HEK293 (cell line): ENCODE measurements around the gene NECAB2.

Experiments
- CTCF ChIA-PET: fragments of 350-600 bp; formaldehyde crosslinking; extraction: SDS; loops from one replicate; lab custom pipeline; 2021; ENCODE audit warnings: antibody characterized with exemption; lab: Yijun Ruan, JAX
- POLR2A ChIA-PET: fragments of 300-600 bp; formaldehyde crosslinking; extraction: SDS; loops from one replicate; lab custom pipeline; 2020; ENCODE audit warnings: antibody characterized with exemption, inconsistent platforms; lab: Yijun Ruan, JAX
- H3K27ac ChIP-seq: fragments of 200-500 bp; sonication (Bioruptor generic); 2 replicates; pipeline ENCODE4 v1.5.1; 2014; ENCODE audit warnings: low read depth, low read length, control low read depth, inconsistent platforms; ENCODE audit errors: extremely low read depth
- H3K36me3 ChIP-seq, 2 experiments: fragments of 200-500 bp in 1 of 2; sonication (Bioruptor generic) in 1 of 2; 1 replicate in 1 of 2; 2 replicates in 1 of 2; pipeline ENCODE4 v1.5.1; 2014 to 2017; ENCODE audit warnings: inconsistent platforms in 2 of 2, low read length in 2 of 2; ENCODE audit not compliant: control insufficient read depth in 2 of 2, insufficient read depth in 1 of 2
- H3K4me1 ChIP-seq: fragments of 200-500 bp; sonication (Bioruptor generic); 2 replicates; pipeline ENCODE4 v1.5.1; 2014; ENCODE audit warnings: mild to moderate bottlenecking, low read length, inconsistent platforms; ENCODE audit not compliant: control insufficient read depth, insufficient read depth
- H3K4me3 ChIP-seq: 2 replicates; pipeline ENCODE4 v1.5.1; 2011; ENCODE audit warnings: low read depth, mild to moderate bottlenecking, control low read depth, low read length, moderate library complexity
- H3K9me3 ChIP-seq: fragments of 200-500 bp; sonication (Bioruptor generic); 2 replicates; pipeline ENCODE4 v1.5.1; 2014; ENCODE audit warnings: low read depth, low read length, inconsistent platforms; ENCODE audit not compliant: control insufficient read depth, insufficient read depth
- BCL11B ChIP-seq: fragments of 450-650 bp; formaldehyde crosslinking; IDR thresholded peaks from 2 replicates; pipeline ENCODE4 v1.5.1; 2016; ENCODE audit warnings: low read depth, missing biosample characterization, missing genetic modification characterization
- GFI1B ChIP-seq: fragments of 450-650 bp; formaldehyde crosslinking; IDR thresholded peaks from 2 replicates; pipeline ENCODE4 v1.5.1; 2016; ENCODE audit warnings: missing biosample characterization, missing genetic modification characterization
- HOXD13 ChIP-seq: sonication (generic); formaldehyde crosslinking; IDR thresholded peaks from 2 replicates; pipeline ENCODE4 v1.8.0; 2022; ENCODE audit warnings: missing genetic modification reagents, borderline replicate concordance
- TCF7L2 ChIP-seq: IDR thresholded peaks from 2 replicates; pipeline ENCODE4 v1.6.1; 2011; ENCODE audit warnings: low read depth, mild to moderate bottlenecking, inconsistent platforms, low read length, moderate library complexity, borderline replicate concordance
- ZIC2 ChIP-seq: fragments of 450-650 bp; formaldehyde crosslinking; IDR thresholded peaks from 2 replicates; pipeline ENCODE4 v1.5.1; 2016; ENCODE audit warnings: missing biosample characterization, missing genetic modification characterization
- ZNF10 ChIP-seq: fragments of 450-650 bp; formaldehyde crosslinking; IDR thresholded peaks from 2 replicates; pipeline ENCODE4 v1.5.1; 2017; ENCODE audit warnings: missing biosample characterization, missing genetic modification characterization
- ZNF112 ChIP-seq: fragments of 450-650 bp; formaldehyde crosslinking; IDR thresholded peaks from 2 replicates; pipeline ENCODE4 v1.5.0; 2017; ENCODE audit warnings: missing biosample characterization, missing genetic modification characterization
- ZNF121 ChIP-seq: fragments of 450-650 bp; formaldehyde crosslinking; IDR thresholded peaks from 2 replicates; pipeline ENCODE4 v1.5.1; 2016; ENCODE audit warnings: missing biosample characterization, missing genetic modification characterization
- ZNF169 ChIP-seq: fragments of 450-650 bp; formaldehyde crosslinking; IDR thresholded peaks from 2 replicates; pipeline ENCODE4 v1.5.1; 2016; ENCODE audit warnings: missing biosample characterization, missing genetic modification characterization
- ZNF24 ChIP-seq: fragments of 450-650 bp; formaldehyde crosslinking; IDR thresholded peaks from 2 replicates; pipeline ENCODE4 v1.5.1; 2016; ENCODE audit warnings: missing biosample characterization, missing genetic modification characterization
- ZNF266 ChIP-seq: fragments of 450-650 bp; formaldehyde crosslinking; IDR thresholded peaks from 2 replicates; pipeline ENCODE4 v1.5.1; 2016; ENCODE audit warnings: missing biosample characterization, missing genetic modification characterization, low read depth
- ZNF341 ChIP-seq: fragments of 450-650 bp; formaldehyde crosslinking; IDR thresholded peaks from 2 replicates; pipeline ENCODE4; 2016; ENCODE audit warnings: low read depth, missing biosample characterization, missing genetic modification characterization
- ZNF350 ChIP-seq: fragments of 450-650 bp; formaldehyde crosslinking; IDR thresholded peaks from 2 replicates; pipeline ENCODE4 v1.5.0; 2017; ENCODE audit warnings: missing biosample characterization, mild to moderate bottlenecking, missing genetic modification characterization
- ZNF404 ChIP-seq: fragments of 450-650 bp; formaldehyde crosslinking; IDR thresholded peaks from 2 replicates; pipeline ENCODE4 v1.5.1; 2017; ENCODE audit warnings: missing biosample characterization, missing genetic modification characterization
- TF ChIP-seq, protein P1 (sequence below): IDR thresholded peaks from 2 replicates; pipeline ENCODE4 v1.6.1; 2011; ENCODE audit warnings: mild to moderate bottlenecking, low read depth, low read length, borderline replicate concordance
- TF ChIP-seq, protein P2 (sequence below): fragments of 450-650 bp; formaldehyde crosslinking; IDR thresholded peaks from 2 replicates; pipeline ENCODE4 v1.5.1; 2016; ENCODE audit warnings: missing biosample characterization, missing genetic modification characterization
- TF ChIP-seq, protein P3 (sequence below): fragments of 450-650 bp; formaldehyde crosslinking; conservative IDR thresholded peaks from 2 replicates; pipeline ENCODE4 v1.5.1; 2016; ENCODE audit warnings: low read depth, missing biosample characterization, missing genetic modification characterization
- TF ChIP-seq, protein P4 (sequence below): fragments of 450-650 bp; formaldehyde crosslinking; IDR thresholded peaks from 2 replicates; pipeline ENCODE4 v1.5.1; 2016; ENCODE audit warnings: missing biosample characterization, missing genetic modification characterization
- TF ChIP-seq, protein P5 (sequence below): fragments of 450-650 bp; formaldehyde crosslinking; IDR thresholded peaks from 2 replicates; pipeline ENCODE4 v1.5.1; 2016; ENCODE audit warnings: missing biosample characterization, missing genetic modification characterization, borderline replicate concordance

Gene NECAB2

DNA sequence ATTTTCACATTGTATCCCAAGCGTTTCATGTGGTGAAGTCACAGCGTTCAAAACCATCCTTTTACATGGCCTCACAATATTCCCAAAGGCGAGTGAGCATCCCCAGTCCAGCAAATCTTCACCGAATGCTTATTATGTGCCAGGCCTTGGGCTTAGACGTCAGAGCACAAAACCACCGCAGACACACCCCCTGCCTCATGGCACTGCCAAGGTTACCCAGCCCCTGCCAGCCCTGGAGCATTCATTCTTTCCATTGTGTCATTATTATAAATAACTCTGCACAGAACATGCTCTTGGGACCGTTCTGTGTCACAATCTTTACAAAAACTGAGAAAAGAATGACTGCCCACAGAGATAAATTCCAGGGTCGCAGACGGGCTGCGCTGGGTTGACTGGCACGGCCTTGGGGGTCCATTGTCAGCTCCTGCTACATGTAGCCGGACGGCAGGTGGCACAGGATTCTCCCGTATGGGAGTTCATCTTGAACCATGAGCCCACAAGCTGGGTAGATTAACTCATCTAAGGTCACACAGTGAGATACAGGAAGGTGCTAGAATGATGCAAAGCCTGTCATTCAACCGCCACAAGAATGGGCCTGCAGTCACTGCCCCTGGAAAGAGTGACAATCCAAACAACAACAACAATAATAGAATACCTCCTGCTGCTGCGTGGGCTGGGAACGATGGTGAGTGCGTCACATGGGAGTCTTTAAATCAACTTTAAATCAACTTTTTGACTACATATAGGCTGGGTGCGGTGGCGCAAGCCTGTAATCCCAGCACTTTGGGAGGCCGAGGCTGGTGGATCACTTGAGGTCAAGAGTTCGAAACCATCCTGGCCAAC is 4.5 kb upstream of the NECAB2 start:
- H3K9me3 ChIP-seq, result no peaks in the 10 kb centered on the region
- H3K27ac ChIP-seq, result no peak overlapping the region
- H3K4me3 ChIP-seq, result no peak overlapping the region
- POLR2A ChIA-PET, result no interaction called here
- TF ChIP-seq, protein P1, sequence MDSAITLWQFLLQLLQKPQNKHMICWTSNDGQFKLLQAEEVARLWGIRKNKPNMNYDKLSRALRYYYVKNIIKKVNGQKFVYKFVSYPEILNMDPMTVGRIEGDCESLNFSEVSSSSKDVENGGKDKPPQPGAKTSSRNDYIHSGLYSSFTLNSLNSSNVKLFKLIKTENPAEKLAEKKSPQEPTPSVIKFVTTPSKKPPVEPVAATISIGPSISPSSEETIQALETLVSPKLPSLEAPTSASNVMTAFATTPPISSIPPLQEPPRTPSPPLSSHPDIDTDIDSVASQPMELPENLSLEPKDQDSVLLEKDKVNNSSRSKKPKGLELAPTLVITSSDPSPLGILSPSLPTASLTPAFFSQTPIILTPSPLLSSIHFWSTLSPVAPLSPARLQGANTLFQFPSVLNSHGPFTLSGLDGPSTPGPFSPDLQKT, result no peak
- TF ChIP-seq ZIC2 (tag by site-specific recombination), result peak; percentile 34
- CTCF ChIA-PET, result interaction anchor here (1.3 to 2.4 kb wide), 3 partner anchors 10 to 102 kb away, joined by 6 to 11 read pairs (median 6); no protein-coding TSS in a partner anchor
- H3K4me1 ChIP-seq, result no peaks in the 10 kb centered on the region
- H3K36me3 ChIP-seq, result no peaks in the 10 kb centered on the region

DNA sequence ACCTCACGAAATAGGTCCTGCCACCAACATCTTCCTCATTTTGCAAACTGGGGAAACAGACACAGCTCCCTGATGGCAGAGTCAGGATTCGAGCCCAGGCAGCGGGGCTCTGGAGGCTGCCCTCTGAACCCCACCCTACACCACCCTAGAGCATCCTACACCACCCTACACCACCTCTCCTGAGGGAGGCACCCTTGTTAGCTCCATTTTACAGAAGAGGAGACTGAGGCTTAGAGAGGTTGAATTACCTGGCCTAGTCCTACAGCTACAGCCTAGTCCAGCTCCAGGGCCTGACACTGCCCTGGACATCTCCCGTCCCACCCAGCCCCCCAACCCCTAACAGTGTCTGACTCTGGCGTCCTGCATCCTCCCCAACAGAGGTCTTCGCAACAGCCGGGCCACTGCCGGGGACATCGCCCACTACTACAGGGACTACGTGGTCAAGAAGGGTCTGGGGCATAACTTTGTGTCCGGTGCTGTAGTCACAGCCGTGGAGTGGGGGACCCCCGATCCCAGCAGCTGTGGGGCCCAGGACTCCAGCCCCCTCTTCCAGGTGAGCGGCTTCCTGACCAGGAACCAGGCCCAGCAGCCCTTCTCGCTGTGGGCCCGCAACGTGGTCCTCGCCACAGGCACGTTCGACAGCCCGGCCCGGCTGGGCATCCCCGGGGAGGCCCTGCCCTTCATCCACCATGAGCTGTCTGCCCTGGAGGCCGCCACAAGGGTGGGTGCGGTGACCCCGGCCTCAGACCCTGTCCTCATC is 3.2 kb upstream of the NECAB2 start:
- Histone ChIP-seq H3K4me3 (no peak overlapping the region), H3K36me3 (no peaks in the 10 kb centered on the region), H3K27ac (no peak overlapping the region), H3K9me3 (no peaks in the 10 kb centered on the region), H3K4me1 (no peaks in the 10 kb centered on the region)
- ChIA-PET POLR2A (no interaction called here), CTCF (interaction anchor here (0.7 to 2.4 kb wide), 6 partner anchors 11 to 209 kb away, joined by 3 to 16 read pairs (median 6); no protein-coding TSS in a partner anchor)
- TF ChIP-seq TCF7L2 (no peak), ZNF169 (no peak), ZNF404 (tag by site-specific recombination) (no peak), ZNF112 (tag by site-specific recombination) (no peak), GFI1B (no peak), ZNF350 (tag by site-specific recombination) (no peak), ZNF121 (tag by site-specific recombination) (no peak), BCL11B (tag by site-specific recombination) (no peak), ZNF10 (tag by site-specific recombination) (no peak), ZNF24 (tag by site-specific recombination) (no peak), ZNF266 (no peak), HOXD13 (CRISPR knock-in tag) (no peak), ZNF341 (tag by site-specific recombination) (no peak)
- TF ChIP-seq, protein P2, sequence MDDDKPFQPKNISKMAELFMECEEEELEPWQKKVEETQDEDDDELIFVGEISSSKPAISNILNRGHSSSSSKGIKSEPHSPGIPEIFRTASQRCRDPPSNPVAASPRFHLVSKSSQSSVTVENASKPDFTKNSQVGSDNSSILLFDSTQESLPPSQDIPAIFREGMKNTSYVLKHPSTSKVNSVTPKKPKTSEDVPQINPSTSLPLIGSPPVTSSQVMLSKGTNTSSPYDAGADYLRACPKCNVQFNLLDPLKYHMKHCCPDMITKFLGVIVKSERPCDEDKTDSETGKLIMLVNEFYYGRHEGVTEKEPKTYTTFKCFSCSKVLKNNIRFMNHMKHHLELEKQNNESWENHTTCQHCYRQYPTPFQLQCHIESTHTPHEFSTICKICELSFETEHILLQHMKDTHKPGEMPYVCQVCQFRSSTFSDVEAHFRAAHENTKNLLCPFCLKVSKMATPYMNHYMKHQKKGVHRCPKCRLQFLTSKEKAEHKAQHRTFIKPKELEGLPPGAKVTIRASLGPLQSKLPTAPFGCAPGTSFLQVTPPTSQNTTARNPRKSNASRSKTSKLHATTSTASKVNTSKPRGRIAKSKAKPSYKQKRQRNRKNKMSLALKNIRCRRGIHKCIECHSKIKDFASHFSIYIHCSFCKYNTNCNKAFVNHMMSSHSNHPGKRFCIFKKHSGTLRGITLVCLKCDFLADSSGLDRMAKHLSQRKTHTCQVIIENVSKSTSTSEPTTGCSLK (tag by site-specific recombination), result no peak
- TF ChIP-seq, protein P3, sequence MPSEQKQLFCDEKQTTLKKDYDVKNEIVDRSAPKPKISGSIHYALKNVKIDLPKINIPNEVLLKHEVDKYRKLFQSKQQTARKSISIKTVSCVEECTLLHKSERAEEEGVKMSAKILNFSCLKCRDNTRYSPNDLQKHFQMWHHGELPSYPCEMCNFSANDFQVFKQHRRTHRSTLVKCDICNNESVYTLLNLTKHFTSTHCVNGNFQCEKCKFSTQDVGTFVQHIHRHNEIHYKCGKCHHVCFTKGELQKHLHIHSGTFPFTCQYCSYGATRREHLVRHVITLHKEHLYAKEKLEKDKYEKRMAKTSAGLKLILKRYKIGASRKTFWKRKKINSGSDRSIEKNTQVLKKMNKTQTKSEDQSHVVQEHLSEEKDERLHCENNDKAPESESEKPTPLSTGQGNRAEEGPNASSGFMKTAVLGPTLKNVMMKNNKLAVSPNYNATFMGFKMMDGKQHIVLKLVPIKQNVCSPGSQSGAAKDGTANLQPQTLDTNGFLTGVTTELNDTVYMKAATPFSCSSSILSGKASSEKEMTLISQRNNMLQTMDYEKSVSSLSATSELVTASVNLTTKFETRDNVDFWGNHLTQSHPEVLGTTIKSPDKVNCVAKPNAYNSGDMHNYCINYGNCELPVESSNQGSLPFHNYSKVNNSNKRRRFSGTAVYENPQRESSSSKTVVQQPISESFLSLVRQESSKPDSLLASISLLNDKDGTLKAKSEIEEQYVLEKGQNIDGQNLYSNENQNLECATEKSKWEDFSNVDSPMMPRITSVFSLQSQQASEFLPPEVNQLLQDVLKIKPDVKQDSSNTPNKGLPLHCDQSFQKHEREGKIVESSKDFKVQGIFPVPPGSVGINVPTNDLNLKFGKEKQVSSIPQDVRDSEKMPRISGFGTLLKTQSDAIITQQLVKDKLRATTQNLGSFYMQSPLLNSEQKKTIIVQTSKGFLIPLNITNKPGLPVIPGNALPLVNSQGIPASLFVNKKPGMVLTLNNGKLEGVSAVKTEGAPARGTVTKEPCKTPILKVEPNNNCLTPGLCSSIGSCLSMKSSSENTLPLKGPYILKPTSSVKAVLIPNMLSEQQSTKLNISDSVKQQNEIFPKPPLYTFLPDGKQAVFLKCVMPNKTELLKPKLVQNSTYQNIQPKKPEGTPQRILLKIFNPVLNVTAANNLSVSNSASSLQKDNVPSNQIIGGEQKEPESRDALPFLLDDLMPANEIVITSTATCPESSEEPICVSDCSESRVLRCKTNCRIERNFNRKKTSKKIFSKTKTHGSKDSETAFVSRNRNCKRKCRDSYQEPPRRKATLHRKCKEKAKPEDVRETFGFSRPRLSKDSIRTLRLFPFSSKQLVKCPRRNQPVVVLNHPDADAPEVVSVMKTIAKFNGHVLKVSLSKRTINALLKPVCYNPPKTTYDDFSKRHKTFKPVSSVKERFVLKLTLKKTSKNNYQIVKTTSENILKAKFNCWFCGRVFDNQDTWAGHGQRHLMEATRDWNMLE (tag by site-specific recombination), result no peak
- TF ChIP-seq, protein P4, sequence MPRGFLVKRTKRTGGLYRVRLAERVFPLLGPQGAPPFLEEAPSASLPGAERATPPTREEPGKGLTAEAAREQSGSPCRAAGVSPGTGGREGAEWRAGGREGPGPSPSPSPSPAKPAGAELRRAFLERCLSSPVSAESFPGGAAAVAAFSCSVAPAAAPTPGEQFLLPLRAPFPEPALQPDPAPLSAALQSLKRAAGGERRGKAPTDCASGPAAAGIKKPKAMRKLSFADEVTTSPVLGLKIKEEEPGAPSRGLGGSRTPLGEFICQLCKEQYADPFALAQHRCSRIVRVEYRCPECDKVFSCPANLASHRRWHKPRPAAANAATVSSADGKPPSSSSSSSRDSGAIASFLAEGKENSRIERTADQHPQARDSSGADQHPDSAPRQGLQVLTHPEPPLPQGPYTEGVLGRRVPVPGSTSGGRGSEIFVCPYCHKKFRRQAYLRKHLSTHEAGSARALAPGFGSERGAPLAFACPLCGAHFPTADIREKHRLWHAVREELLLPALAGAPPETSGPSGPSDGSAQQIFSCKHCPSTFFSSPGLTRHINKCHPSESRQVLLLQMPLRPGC (tag by site-specific recombination), result no peak
- TF ChIP-seq, protein P5, sequence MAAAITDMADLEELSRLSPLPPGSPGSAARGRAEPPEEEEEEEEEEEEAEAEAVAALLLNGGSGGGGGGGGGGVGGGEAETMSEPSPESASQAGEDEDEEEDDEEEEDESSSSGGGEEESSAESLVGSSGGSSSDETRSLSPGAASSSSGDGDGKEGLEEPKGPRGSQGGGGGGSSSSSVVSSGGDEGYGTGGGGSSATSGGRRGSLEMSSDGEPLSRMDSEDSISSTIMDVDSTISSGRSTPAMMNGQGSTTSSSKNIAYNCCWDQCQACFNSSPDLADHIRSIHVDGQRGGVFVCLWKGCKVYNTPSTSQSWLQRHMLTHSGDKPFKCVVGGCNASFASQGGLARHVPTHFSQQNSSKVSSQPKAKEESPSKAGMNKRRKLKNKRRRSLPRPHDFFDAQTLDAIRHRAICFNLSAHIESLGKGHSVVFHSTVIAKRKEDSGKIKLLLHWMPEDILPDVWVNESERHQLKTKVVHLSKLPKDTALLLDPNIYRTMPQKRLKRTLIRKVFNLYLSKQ, result no peak
